Medulla oblongata (tissue), 1 donor: ENCODE results near the gene NARF.
A peak's percentile ranks its signal among the peaks of the same experiment; 100 is the strongest.

Experiments
- DNase-seq: peaks from one replicate; pipeline ENCODE4 v3.0.0-alpha.2; 2015; ENCODE audit errors: extremely low spot score

Gene NARF

DNA sequence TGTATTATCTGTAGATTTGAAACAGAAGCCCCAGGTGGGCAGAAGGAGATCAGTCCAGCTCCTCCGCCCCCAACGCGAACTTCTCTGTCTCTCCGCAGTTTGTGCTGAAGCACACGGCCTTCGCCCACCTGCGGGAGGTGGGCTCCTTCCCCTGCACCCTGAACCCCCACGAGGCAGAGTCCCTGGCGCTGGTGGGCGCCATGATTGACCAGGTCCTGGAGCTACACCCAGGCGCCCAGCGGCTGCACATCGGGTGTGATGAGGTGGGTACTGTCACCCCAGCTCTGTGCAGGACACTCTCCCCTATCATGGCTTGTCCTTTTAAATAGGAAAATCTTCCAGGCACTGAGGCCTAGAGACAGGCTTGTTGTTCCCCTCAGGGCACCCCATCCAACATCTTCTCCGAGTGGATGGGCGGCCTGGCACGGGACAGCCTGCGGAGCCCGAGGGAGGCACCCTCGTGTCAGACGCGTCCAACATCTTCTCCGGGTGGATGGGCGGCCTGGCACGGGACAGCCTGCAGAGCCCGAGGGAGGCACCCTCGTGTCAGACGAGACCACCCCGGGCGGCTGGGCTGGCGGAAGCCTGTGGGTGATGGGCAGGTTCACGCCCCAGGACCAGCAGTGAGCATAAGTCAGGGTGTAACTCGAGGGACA lies 24.9 kb upstream of the NARF start:
- no peak for DNase-seq

GRCh38 chr17:82434216-82434565 lies 24.4 kb upstream of the NARF start:
- DNase-seq = no peak

- DNase-seq = no peak
Measured at GRCh38 chr17:82435103-82435502, 23.4 kb upstream of the NARF start.

- no peak for DNase-seq
Measured at GRCh38 chr17:82435601-82436583, 22.6 kb upstream of the NARF start.

- no peak for DNase-seq
Measured at GRCh38 chr17:82436601-82437324, 21.8 kb upstream of the NARF start.

DNA sequence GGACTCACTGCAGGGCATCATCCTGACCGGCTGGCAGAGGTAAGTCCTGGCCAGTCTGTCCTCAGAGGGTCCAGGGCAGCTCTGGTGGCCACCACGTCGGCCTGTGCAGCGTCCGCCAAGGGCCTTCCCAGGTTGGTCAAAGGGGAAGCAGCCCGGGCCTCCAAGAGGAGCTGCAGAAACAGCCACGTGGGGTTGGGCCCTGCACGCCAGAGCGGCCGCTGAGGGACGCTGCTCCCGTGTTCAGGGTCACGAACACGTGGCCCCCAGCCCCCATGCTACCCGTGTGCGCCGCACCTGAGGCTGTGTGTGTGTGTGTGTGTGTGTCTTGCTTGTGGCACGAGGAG lies 21.2 kb upstream of the NARF start:
- no peak for DNase-seq

DNA sequence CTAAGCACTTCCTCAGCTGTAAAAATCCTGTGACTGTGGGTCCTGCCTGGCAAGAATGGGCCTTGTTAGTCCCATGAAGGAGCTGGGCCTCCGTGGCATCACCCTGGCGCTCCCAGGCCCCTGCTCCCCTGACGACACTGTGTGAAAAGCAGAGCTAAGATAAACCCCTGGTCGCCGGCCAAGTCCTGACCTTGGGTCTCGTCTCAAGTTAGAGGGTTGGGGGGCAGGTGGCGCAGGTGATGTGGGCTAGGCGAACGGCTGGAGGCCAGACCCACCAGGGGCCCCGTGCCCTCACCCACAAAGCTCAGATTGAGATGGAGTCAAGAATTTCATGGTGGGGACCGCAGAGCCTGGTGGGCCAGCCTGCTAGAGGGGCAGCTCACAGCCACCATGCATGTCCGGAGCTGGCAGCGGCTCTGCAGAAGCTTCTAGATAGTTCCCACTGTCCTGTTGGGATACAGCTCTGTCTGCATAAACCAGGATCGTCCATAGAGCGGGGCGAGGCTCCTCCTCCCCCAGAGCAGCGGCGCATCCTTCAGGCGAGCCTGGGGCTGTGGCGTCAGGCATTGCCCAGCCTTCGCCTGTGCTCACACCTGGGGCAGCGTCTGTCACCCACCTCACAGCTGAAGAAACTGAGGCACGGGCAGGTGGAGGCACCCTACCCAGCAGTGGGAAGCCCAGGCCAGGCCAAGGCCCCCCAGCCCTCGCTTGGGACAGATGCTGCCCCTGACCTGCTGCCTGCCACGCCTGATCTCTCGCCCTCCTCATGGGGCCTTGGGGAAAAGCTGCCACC lies 19.9 kb upstream of the NARF start:
- DNase-seq = no peak

GRCh38 chr17:82439194-82439828 lies 19.2 kb upstream of the NARF start:
- DNase-seq = no peak

GRCh38 chr17:82439829-82440365 lies 18.6 kb upstream of the NARF start:
- no peak for DNase-seq

- peak; percentile 66 for DNase-seq
Measured at GRCh38 chr17:82440469-82440981, 18.0 kb upstream of the NARF start.

DNA sequence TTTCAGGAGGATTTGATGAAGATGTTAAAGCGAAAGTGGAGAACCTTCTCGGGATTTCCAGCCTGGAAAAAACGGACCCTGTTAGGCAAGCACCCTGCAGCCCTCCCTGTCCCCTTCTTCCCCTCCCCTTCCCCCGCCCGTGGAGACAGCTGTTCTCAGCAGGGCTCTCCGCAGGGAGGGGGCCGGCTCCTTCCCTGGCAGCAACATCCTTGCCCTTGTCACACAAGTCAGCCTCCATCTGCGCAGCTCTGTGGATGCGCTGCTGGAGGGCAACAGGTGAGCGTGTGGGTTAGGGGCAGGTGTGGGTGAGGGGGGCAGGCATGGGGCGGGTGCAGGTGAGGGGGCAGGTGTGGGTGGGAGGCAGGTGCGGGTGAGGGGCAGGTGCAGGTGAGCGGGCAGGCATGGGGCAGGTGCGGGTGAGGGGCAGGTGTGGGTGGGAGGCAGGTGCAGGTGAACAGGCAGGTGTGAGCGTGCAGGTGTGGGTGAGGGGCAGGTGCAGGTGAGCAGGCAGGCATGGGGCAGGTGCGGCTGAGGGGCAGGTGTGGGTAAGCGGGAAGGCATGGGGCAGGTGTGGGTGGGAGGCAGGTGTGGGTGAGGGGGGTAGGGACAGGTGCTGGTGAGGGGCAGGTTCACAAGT lies 17.4 kb upstream of the NARF start:
- peak; percentile 26 for DNase-seq

GRCh38 chr17:82441691-82442487 lies 16.7 kb upstream of the NARF start:
- DNase-seq = no peak

DNA sequence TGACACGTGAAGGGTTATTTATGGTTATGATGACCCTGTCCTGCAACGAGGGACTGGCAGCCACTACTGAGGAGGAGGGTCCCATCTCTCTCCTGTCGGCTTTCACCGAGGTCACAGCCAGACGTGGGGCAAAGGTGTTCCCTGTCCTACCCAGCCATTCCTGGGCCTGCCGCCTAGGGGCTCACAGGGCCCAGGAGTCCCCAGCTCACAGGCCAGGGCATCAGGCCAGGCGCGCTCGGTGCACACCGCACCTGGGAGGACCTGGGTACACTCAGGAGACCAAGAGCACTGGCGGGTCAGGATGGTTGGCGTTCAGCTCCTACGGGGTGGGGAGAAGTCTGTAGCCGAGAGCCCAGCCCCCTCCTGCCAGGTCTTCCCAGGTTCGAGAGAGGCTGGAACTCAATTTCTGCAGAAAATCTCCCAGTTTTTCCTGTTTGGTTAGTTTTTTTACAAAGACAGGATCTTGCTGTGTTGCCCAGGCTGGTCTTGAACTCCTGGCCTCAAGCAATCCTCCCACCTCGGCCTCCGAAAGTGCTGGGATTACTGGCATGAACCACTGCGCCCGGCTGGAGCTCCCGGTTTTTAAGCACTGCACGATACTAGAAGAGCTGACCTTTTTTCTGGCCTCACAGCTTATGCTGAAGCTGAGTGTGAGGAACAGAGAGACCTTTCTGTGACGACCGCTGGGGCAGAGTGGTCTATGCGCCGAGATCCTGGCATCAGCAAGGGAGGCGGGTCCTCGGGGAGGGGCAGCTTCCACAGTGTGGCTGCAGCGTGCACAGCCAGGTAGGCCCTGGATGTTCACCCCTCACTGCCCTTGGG lies 15.7 kb upstream of the NARF start:
- no peak for DNase-seq

GRCh38 chr17:82443465-82444283 lies 14.9 kb upstream of the NARF start:
- DNase-seq = no peak

DNA sequence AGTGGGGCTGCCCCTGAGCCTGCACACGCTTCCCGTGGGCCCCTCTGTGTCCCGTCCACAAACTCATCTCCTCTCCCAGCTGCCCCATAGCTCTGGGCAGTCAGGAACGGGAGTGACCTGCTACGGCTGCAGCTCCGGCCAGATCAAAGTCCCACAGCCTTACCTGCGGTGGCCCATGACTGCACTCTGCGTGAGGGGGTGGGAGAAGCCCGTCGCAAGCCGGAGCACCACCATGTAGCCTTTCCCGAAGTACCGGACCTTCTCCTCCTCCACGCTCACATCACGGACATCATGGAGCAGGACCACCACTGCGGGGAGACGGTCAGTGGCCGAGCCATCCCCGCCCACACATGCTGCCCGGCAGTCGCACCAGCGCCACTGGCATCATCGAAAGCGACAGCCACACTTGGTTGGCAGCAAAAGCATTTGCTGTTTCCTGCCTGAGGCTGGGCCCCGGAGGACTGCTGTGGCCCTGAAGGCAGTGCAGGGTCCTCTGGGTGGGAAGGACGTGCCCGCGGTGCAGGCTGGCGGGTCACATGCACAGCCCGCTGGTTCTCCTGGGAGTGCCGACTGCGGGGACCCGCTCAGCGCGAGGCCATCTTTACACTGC lies 14.2 kb upstream of the NARF start:
- no peak for DNase-seq

DNA sequence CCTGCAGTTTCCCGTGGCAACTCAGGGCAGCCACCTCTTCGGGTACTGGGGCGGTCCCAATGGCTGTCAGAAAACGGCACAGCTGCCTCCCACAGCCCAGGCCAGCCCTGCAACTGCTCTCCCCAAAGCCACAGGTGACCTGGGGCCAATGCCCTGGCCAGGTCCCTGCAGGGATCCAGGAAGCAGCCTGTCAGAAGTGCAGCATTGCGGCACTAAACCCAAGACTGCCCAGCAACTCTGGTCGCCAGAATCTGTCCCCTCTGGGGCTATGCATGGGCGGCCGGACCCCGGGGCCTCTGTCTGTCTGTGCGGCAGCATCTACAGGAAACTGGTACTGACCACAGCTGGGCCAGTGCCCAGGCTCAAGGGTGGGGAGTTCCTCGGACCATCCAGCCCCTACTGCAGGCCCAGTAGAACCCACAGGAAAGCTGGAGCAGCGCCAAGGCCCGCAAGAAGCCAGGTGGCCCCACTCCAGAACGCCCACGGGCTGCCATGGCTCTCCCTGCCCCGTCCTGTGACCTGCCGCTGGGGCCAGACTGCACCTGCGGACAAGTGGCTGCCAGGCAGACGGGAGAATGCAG lies 13.5 kb upstream of the NARF start:
- peak; percentile 41 for DNase-seq

DNA sequence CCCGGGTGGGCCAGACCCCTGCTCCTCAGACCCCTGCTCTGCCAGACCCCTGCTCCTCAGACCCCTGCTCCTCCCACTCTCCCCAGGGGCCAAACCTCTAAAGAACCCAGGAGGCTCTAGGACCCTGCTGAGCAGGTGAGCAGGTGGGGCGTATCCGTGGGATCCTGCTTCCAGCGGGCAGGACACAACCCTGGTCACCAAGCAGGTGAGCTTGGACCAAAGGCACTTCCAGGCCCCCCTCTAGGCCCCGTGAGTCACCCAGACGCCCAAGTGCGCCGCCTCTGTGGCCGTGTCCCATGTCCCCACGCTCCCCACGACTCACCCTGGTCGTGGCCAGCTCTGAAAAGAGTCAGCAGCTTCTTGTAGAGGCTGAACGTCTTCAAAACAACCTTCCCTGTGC lies 13.0 kb upstream of the NARF start:
- no peak for DNase-seq
